Measurements from ENCODE around the gene PHACTR3.

Gene PHACTR3

DNA sequence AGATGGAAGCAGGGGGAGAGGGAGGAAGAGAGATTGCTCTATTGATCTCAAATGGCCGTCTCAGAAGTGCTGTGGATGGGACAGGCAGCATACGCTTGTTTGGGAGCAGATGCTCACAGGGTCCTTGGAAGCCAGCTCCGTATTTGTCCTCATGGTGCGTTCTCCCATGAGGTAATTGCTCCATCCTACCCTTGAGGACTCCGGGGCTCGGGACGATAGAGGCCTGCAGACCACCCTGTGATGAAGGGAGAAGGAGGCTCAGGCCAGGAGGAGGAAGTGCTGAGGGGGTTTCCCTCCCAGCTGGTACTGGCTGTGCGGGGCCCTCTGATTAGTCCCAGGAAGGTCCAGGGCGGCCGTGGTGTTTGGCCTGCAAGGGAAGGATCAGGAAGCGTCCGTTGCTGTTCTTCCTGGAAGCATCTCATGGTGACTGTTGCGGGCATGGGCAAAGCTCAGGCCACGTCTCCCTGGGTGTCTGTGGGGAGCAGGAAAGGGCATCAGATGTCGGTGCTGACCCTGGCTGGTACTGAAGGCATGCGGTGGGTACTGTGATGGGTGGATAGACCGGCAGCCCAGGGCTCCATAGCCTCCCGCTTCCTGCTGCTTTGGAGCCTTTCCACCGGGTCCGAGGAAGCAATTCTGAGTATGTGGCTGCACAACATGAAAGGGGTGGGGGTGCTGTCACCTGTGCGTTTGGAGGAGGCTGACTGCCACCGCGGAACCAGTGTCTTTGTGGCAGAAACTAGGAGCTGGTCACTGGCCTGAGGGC lies 170.8 kb downstream of the PHACTR3 start:
- TF ChIP-seq, protein P1, sequence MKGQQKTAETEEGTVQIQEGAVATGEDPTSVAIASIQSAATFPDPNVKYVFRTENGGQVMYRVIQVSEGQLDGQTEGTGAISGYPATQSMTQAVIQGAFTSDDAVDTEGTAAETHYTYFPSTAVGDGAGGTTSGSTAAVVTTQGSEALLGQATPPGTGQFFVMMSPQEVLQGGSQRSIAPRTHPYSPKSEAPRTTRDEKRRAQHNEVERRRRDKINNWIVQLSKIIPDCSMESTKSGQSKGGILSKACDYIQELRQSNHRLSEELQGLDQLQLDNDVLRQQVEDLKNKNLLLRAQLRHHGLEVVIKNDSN (IDR thresholded peaks at IDR 0.05): no peak
- no peak for TF ChIP-seq TEAD4 (IDR thresholded peaks at IDR 0.05)
- TF ChIP-seq TAF1 (IDR thresholded peaks at IDR 0.05; ENCODE audit: low read depth): no peak
- no peak for TF ChIP-seq TCF12 (IDR thresholded peaks at IDR 0.05; ENCODE audit: low read depth)

DNA sequence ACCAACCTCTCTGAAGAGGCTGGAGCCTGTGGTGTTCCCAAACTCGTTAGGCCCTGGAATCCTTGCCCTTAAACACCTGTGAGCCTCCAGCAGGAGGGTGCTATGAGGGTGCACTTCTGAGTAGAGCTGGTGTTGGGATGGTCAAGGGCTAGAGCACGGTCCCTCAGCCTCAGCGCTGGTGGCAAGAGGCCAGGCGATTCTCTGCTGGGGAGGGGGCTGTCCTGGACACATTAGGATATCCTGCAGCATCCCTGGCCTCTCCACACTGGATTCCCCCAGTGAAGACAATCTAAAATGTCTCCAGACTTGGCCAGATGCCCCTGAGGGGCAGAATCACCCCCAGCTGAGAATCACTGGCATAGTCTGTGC lies 171.3 kb downstream of the PHACTR3 start:
- TF ChIP-seq CEBPB (IDR thresholded peaks at IDR 0.05) (no peak), FOXM1 (IDR thresholded peaks at IDR 0.05; ENCODE audit: borderline replicate concordance, low read depth) (no peak), EGR1 (IDR thresholded peaks at IDR 0.05) (no peak), EP300 (IDR thresholded peaks at IDR 0.05; ENCODE audit: borderline replicate concordance) (no peak), ZBTB7A (IDR thresholded peaks at IDR 0.05; ENCODE audit: low read depth) (no peak), CREB1 (IDR thresholded peaks at IDR 0.05; ENCODE audit: low read depth) (no peak), TEAD4 (IDR thresholded peaks at IDR 0.05) (no peak), NFIC (IDR thresholded peaks at IDR 0.05) (no peak), TCF12 (IDR thresholded peaks at IDR 0.05; ENCODE audit: low read depth) (no peak), TAF1 (IDR thresholded peaks at IDR 0.05; ENCODE audit: low read depth) (no peak), RAD21 (IDR thresholded peaks at IDR 0.05; ENCODE audit: low read depth) (no peak), YY1 (IDR thresholded peaks at IDR 0.05; ENCODE audit: low read depth) (no peak)
- TF ChIP-seq, protein P2, sequence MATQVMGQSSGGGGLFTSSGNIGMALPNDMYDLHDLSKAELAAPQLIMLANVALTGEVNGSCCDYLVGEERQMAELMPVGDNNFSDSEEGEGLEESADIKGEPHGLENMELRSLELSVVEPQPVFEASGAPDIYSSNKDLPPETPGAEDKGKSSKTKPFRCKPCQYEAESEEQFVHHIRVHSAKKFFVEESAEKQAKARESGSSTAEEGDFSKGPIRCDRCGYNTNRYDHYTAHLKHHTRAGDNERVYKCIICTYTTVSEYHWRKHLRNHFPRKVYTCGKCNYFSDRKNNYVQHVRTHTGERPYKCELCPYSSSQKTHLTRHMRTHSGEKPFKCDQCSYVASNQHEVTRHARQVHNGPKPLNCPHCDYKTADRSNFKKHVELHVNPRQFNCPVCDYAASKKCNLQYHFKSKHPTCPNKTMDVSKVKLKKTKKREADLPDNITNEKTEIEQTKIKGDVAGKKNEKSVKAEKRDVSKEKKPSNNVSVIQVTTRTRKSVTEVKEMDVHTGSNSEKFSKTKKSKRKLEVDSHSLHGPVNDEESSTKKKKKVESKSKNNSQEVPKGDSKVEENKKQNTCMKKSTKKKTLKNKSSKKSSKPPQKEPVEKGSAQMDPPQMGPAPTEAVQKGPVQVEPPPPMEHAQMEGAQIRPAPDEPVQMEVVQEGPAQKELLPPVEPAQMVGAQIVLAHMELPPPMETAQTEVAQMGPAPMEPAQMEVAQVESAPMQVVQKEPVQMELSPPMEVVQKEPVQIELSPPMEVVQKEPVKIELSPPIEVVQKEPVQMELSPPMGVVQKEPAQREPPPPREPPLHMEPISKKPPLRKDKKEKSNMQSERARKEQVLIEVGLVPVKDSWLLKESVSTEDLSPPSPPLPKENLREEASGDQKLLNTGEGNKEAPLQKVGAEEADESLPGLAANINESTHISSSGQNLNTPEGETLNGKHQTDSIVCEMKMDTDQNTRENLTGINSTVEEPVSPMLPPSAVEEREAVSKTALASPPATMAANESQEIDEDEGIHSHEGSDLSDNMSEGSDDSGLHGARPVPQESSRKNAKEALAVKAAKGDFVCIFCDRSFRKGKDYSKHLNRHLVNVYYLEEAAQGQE (IDR thresholded peaks at IDR 0.05; ENCODE audit: low read depth): no peak
- TF ChIP-seq, protein P1 (IDR thresholded peaks at IDR 0.05): no peak
- TF ChIP-seq, protein P3, sequence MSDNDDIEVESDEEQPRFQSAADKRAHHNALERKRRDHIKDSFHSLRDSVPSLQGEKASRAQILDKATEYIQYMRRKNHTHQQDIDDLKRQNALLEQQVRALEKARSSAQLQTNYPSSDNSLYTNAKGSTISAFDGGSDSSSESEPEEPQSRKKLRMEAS (IDR thresholded peaks at IDR 0.05): no peak

DNA sequence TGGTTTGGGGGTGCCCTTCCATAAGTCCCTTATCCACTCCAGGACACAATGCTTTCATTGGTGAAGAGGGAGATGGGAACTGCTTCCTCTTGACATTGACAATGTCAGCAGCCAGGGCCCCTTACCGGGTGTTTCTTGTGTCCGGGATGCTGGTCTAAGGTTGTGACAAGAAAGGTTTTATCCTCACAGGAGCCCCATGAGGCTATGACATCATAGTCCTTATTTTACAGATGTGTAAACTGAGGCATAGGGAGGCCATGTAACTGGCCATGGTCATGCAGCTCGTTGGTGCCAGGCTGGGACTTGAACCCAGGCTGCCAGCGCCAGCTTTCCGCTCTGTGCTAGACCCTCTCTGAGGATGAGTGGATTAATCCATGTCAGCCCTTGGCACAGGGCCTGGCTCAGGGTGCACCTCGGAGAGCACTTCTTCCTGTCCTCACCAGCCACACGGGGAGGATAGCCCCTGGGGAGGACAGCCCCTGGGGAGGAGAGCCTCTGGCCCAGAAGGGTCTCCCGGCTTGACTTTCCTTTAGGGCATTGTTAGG lies 171.8 kb downstream of the PHACTR3 start:
- TF ChIP-seq NFIC (IDR thresholded peaks at IDR 0.05): no peak
- no peak for TF ChIP-seq ZBTB7A (IDR thresholded peaks at IDR 0.05; ENCODE audit: low read depth)
- no peak for TF ChIP-seq TEAD4 (IDR thresholded peaks at IDR 0.05)
- TF ChIP-seq RAD21 (IDR thresholded peaks at IDR 0.05; ENCODE audit: low read depth): no peak
- TF ChIP-seq EP300 (IDR thresholded peaks at IDR 0.05; ENCODE audit: borderline replicate concordance): no peak
- TF ChIP-seq, protein P1 (IDR thresholded peaks at IDR 0.05): no peak
- TF ChIP-seq, protein P3 (IDR thresholded peaks at IDR 0.05): no peak
- no peak for TF ChIP-seq EGR1 (IDR thresholded peaks at IDR 0.05)

DNA sequence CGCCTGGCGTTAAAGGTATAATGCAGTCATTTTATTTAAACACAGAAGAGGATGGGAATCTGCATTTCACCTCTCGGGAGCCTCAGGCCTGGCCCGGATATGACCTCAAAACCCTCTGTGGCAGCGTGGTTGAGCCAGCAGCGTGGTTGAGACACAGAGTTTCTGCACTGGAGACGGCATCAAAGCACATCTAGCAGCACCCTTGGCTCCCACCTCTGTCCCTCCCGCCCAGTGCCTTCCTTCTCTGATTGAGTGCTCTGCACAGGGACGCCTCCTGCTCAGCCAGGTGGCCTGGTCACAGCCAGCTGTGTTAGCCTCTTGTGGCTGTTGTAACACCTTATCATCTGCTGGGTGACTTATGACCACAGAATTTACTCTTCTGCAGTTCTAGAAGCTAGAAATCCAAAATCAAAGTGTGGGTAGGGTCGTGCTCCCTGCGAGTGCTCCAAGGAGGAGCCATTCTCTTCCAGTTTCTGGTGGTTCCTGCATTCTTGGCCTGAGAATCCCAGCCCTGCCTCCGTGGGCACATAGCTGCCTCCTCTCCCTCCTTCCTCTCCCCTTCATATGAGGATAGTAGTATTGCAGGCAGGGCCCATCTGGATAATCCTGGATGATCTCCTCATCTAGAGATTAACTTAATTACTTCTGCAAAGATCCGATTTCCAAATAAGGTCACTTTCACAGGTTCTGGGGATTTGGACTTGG lies 172.4 kb downstream of the PHACTR3 start:
- TF ChIP-seq FOXM1 (IDR thresholded peaks at IDR 0.05; ENCODE audit: borderline replicate concordance, low read depth) (no peak), RAD21 (IDR thresholded peaks at IDR 0.05; ENCODE audit: low read depth) (no peak), YY1 (IDR thresholded peaks at IDR 0.05; ENCODE audit: low read depth) (no peak), TEAD4 (IDR thresholded peaks at IDR 0.05) (no peak), TCF12 (IDR thresholded peaks at IDR 0.05; ENCODE audit: low read depth) (no peak), CEBPB (IDR thresholded peaks at IDR 0.05) (no peak), TAF1 (IDR thresholded peaks at IDR 0.05; ENCODE audit: low read depth) (no peak), EGR1 (IDR thresholded peaks at IDR 0.05) (no peak), EP300 (IDR thresholded peaks at IDR 0.05; ENCODE audit: borderline replicate concordance) (no peak)
- TF ChIP-seq, protein P3 (IDR thresholded peaks at IDR 0.05): no peak

DNA sequence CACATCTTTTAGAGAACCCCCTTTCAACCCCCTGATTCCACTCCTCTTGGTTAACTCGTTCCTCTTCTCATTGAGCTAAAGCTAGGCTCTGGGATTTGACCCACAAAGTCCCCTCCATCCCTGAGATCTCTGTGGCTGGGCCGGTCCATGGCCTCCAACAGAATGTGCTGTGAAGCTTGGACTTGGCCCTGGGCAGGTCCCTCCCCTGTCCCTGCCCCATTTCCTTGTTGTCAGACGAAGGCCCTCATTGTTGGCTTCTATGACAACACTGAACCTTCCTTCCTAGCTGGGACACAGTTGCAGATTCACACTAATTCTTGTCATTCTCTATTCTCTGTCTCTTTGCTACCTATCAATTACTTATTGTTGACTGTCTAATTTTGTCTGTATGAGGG lies 173.0 kb downstream of the PHACTR3 start:
- TF ChIP-seq, protein P2 (IDR thresholded peaks at IDR 0.05; ENCODE audit: low read depth): no peak
- no peak for TF ChIP-seq FOXM1 (IDR thresholded peaks at IDR 0.05; ENCODE audit: borderline replicate concordance, low read depth)
- no peak for TF ChIP-seq TCF12 (IDR thresholded peaks at IDR 0.05; ENCODE audit: low read depth)
- no peak for TF ChIP-seq EGR1 (IDR thresholded peaks at IDR 0.05)
- TF ChIP-seq EP300 (IDR thresholded peaks at IDR 0.05; ENCODE audit: borderline replicate concordance): no peak
- TF ChIP-seq YY1 (IDR thresholded peaks at IDR 0.05; ENCODE audit: low read depth): no peak
- TF ChIP-seq, protein P3 (IDR thresholded peaks at IDR 0.05): no peak
- TF ChIP-seq TEAD4 (IDR thresholded peaks at IDR 0.05): no peak
- no peak for TF ChIP-seq CEBPB (IDR thresholded peaks at IDR 0.05)
- no peak for TF ChIP-seq NFIC (IDR thresholded peaks at IDR 0.05)
- TF ChIP-seq CREB1 (IDR thresholded peaks at IDR 0.05; ENCODE audit: low read depth): no peak
- TF ChIP-seq, protein P1 (IDR thresholded peaks at IDR 0.05): no peak
- TF ChIP-seq ZBTB7A (IDR thresholded peaks at IDR 0.05; ENCODE audit: low read depth): no peak

All from Ishikawa (cell line).